ENCODE measurements around the gene MYH14. TPM values are rescaled to one million over a fixed set of nuclear protein-coding genes. Genes with fewer than 3 reads are reported as not detected.

Gene MYH14
- total RNA-seq, 1 donor, result not detected

DNA sequence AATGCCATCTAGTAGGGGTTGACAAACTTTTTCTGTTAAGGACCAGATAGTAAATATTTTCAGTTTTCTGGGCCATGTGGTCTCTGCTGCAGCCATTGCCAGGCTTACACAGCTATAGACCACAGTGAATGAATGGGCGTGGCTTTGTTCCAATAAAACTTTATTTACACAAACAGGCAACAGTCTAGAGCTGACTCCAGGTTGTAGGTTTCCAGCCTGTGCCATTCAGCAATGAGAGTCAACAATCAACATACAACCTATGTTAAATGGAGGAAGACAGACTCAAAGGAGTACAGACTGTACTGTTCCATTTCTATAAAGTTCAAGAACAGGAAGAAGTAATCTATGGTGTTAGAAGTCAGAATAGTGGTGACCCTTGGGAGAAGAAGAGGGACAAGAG is 25.1 kb upstream of the MYH14 start:
- no peak overlapping the region for H3K4me3 ChIP-seq (ENCODE audit: low read depth, low read length)
- TF ChIP-seq, protein P1, sequence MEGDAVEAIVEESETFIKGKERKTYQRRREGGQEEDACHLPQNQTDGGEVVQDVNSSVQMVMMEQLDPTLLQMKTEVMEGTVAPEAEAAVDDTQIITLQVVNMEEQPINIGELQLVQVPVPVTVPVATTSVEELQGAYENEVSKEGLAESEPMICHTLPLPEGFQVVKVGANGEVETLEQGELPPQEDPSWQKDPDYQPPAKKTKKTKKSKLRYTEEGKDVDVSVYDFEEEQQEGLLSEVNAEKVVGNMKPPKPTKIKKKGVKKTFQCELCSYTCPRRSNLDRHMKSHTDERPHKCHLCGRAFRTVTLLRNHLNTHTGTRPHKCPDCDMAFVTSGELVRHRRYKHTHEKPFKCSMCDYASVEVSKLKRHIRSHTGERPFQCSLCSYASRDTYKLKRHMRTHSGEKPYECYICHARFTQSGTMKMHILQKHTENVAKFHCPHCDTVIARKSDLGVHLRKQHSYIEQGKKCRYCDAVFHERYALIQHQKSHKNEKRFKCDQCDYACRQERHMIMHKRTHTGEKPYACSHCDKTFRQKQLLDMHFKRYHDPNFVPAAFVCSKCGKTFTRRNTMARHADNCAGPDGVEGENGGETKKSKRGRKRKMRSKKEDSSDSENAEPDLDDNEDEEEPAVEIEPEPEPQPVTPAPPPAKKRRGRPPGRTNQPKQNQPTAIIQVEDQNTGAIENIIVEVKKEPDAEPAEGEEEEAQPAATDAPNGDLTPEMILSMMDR (IDR thresholded peaks at IDR 0.05; ENCODE audit: insufficient read depth, low read length), result no peak
- DNase-seq (ENCODE audit: low read depth), result no peak

DNA sequence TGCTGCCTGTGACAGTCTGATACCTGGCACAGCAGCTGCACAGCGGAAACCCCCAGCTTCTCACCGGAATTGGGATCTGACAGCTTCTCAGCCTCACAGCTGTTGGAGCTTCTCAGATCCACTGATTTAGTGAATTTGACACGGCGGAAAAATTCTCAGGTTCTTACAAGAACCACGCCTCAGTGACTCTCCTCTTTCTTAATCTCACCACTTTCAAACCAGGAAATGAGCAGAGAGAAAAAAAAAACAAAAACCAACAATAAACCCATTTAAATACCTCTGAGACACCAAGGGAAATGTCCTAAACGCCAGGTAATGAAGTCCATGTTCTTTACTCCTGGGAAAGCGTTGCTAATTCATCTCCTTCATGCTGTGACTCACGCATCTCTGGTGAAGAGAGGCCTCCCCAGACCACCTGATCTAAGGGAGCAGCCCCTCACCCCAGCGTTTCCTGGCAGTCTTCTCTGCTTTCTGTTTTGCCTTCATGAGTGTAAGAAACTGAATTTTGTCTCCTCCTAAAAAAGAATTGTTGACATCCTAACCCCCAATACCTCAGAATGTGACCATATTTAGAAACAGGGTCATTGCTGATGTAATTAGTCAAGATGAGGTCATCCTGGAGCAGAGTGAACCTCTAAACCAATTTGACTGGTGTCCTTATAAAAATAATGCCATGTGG is 24.4 kb upstream of the MYH14 start:
- no peak for DNase-seq (ENCODE audit: low read depth)
- no peak overlapping the region for H3K4me3 ChIP-seq (ENCODE audit: low read depth, low read length)
- TF ChIP-seq, protein P1 (IDR thresholded peaks at IDR 0.05; ENCODE audit: insufficient read depth, low read length), result no peak

DNA sequence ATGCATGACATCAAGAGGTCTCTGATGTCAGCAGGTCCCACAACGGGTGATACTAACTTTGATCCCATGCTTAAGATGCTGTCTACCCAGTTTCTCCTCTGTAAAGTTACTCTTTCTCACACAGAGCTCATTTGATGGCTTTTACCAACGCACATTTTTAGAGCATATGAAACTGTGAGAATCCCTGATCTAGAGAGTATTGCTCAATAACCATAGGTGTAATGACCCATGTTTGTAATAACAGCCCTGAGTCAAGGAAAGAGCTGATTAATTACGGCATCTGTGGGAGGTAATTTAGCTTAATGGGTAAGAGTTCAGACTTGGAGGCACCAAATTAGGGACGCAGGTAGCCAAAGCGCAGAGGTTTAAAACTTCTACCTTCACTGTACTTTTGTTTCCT is 22.3 kb upstream of the MYH14 start:
- no peak for DNase-seq (ENCODE audit: low read depth)
- H3K4me3 ChIP-seq (ENCODE audit: low read depth, low read length), result no peak overlapping the region
- TF ChIP-seq, protein P1 (IDR thresholded peaks at IDR 0.05; ENCODE audit: insufficient read depth, low read length), result no peak

DNA sequence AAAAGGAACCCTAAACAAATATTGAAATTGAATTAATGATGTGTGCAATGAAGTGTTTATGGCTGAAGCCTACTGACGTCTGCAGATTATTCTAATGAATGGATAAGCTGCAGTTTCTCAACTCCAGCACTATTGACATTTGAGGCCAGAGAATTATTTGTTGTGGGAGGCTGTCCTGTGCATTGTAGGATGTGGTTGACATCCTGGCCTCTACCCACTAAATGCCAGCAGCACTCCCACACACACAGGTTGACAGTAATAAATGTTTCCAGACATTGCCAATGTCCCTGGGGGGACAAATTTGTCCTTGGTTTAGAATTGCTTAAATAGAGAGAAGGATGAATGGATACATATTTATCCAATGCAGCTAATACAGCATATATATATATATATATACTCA is 19.2 kb upstream of the MYH14 start:
- H3K4me3 ChIP-seq (ENCODE audit: low read depth, low read length), result no peak overlapping the region
- DNase-seq (ENCODE audit: low read depth), result no peak
- TF ChIP-seq, protein P1 (IDR thresholded peaks at IDR 0.05; ENCODE audit: insufficient read depth, low read length), result no peak

DNA sequence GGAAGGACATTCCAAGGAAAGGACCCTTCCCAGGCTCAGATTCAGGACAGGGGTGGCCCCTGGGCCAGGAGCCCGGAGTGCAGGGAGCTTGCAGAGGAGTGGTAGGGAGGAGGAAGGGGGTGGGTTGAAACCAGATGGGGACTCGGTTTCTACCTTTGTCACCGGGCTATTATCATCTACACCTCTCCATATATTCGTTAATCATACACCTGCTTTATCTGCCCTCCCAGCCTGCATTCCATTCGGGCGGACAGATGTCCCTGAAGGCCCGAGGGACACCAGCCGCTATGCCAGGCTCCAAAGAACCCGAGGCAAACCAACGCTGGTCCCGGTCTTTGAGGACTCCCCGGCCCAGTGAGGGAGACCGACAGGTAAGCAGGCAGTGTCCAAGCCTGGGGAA is 15.5 kb upstream of the MYH14 start:
- TF ChIP-seq, protein P1 (IDR thresholded peaks at IDR 0.05; ENCODE audit: insufficient read depth, low read length), result no peak
- no peak overlapping the region for H3K4me3 ChIP-seq (ENCODE audit: low read depth, low read length)
- DNase-seq (ENCODE audit: low read depth), result no peak

DNA sequence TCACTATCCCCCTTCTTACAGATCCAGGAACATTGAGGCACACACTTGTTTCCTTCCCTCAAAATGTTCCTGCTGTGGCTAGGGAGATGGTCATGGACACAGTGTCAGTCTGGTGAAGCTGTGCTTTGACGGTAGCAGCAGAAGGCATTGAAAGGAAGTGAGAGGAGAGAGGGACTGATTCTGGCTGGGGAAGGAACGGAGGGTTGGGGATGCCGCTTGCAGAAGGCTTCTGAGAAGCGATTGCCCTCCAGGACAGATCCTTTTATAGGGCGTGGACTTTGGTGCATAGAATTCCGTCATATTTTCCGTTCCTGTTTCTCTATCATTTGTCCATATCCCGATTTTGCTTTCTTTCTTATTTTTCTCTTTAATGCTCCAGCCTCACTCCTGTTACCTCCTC is 14.1 kb upstream of the MYH14 start:
- TF ChIP-seq, protein P1 (IDR thresholded peaks at IDR 0.05; ENCODE audit: insufficient read depth, low read length), result no peak
- no peak overlapping the region for H3K4me3 ChIP-seq (ENCODE audit: low read depth, low read length)
- no peak for DNase-seq (ENCODE audit: low read depth)

DNA sequence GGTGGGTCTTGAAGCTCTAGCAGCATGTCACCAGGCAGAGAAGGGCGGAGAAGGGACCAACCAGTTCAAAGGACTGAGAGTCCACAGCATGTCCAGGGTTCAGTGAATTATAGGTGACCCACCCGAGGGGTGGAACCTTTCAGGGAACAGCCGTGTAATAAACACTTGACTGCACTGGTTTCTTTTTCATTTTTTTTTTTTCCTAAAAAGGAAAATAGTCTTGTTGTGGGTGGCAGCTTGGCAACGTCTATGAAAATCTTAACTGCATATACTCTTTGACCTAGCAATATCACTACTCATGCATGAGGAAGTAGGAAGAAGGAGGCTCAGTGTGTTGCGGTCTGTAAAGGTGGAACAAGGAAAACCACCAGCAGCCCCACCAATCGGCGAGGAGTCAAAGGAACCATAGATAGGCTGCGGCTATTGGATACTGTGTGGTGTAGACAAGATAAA is 13.0 kb upstream of the MYH14 start:
- no peak overlapping the region for H3K4me3 ChIP-seq (ENCODE audit: low read depth, low read length)
- TF ChIP-seq, protein P1 (IDR thresholded peaks at IDR 0.05; ENCODE audit: insufficient read depth, low read length), result no peak
- no peak for DNase-seq (ENCODE audit: low read depth)

Data from fibroblast of the aortic adventitia (primary cell).